ENCODE data around the gene FAM107A.
"Not testable (repeated sequence)": the region's sequence is repeated elsewhere in the genome, so short reads cannot be mapped to it uniquely, and the experiment has no call there.

FAM107A gene

GRCh38 chr3:58535531-58536500, 41.4 kb downstream of the FAM107A start:
- DNase-seq: no peak

- DNase-seq: no peak
These were observed 42.3 kb downstream of the FAM107A start for GRCh38 chr3:58534592-58535494.

- DNase-seq: no peak
These were observed 44.4 kb downstream of the FAM107A start for GRCh38 chr3:58532794-58533220.

GRCh38 chr3:58531956-58532355, 45.2 kb downstream of the FAM107A start:
- DNase-seq: no peak

- no peak for DNase-seq
These were observed 45.6 kb downstream of the FAM107A start for GRCh38 chr3:58531555-58531954.

- DNase-seq: no peak
These were observed 46.8 kb downstream of the FAM107A start for GRCh38 chr3:58530354-58530865.

GRCh38 chr3:58529516-58530353, 47.5 kb downstream of the FAM107A start:
- DNase-seq: no peak

GRCh38 chr3:58528629-58529028, 48.6 kb downstream of the FAM107A start:
- no peak for DNase-seq

- not testable (repeated sequence) for DNase-seq
These were observed 49.8 kb downstream of the FAM107A start for GRCh38 chr3:58527440-58527839.

- no peak for DNase-seq
These were observed 50.7 kb downstream of the FAM107A start for GRCh38 chr3:58526515-58526957.

- DNase-seq: no peak
These were observed 52.8 kb downstream of the FAM107A start for GRCh38 chr3:58524326-58524888.

- DNase-seq: no peak
These were observed 54.3 kb downstream of the FAM107A start for GRCh38 chr3:58522759-58523425.

GRCh38 chr3:58521917-58522631, 55.1 kb downstream of the FAM107A start:
- peak; percentile 71 to 90 for DNase-seq

- no peak for DNase-seq
These were observed 55.9 kb downstream of the FAM107A start for GRCh38 chr3:58521336-58521670.

- DNase-seq: no peak
These were observed 56.5 kb downstream of the FAM107A start for GRCh38 chr3:58520403-58521335.

GRCh38 chr3:58519668-58520402, 57.4 kb downstream of the FAM107A start:
- DNase-seq: no peak

GRCh38 chr3:58518291-58518789, 58.9 kb downstream of the FAM107A start:
- no peak for DNase-seq

GRCh38 chr3:58514405-58514804, 62.8 kb downstream of the FAM107A start:
- no peak for DNase-seq

All from cerebellar nuclear complex (tissue), 1 donor.